MCF 10A (cell line): ENCODE data around the gene MBOAT7. TPM values are rescaled to one million over a fixed set of nuclear protein-coding genes. Genes with fewer than 3 reads are reported as not detected.
A peak's percentile ranks its signal among the peaks of the same experiment; 100 is the strongest.

Experiments
- BruUV-seq: library from RNA; stranded (reverse); fragments of 400-500 nt; replicated peaks from 2 replicates; lab custom pipeline; 2021; lab: Mats Ljungman, UMichigan
- CTCF ChIA-PET: fragments of 300-600 bp; sonication (Branson Sonifier 250); formaldehyde crosslinking; extraction: SDS; loops from one replicate; lab custom pipeline; 2021; ENCODE audit warnings: antibody characterized with exemption, inconsistent platforms; lab: Yijun Ruan, JAX
- POLR2A ChIA-PET: fragments of 300-600, 350-650 bp; sonication (Branson Sonifier 250); formaldehyde crosslinking; extraction: SDS; loops from one replicate; lab custom pipeline; 2020; ENCODE audit warnings: antibody characterized with exemption, inconsistent platforms; lab: Yijun Ruan, JAX
- DNase-seq: peaks from one replicate; pipeline ENCODE4 v3.0.0-alpha.2; 2018; ENCODE audit not compliant: unreplicated experiment
- H3K27ac Mint-ChIP-seq: one replicate; pipeline ENCODE4 v1.8.0; 2022; ENCODE audit warnings: mild to moderate bottlenecking, low read depth, mixed read lengths; ENCODE audit not compliant: unreplicated experiment
- H3K27me3 Mint-ChIP-seq: one replicate; pipeline ENCODE4 v1.8.0; 2022; ENCODE audit warnings: mixed read lengths; ENCODE audit not compliant: insufficient read depth, unreplicated experiment
- H3K36me3 Mint-ChIP-seq: one replicate; pipeline ENCODE4 v1.8.0; 2022; ENCODE audit warnings: mild to moderate bottlenecking, moderate library complexity, mixed read lengths; ENCODE audit not compliant: insufficient read depth, unreplicated experiment
- H3K4me1 Mint-ChIP-seq: one replicate; pipeline ENCODE4 v1.8.0; 2022; ENCODE audit warnings: mixed read lengths; ENCODE audit not compliant: insufficient read depth, unreplicated experiment
- H3K4me3 Mint-ChIP-seq: one replicate; pipeline ENCODE4 v1.8.0; 2022; ENCODE audit warnings: mild to moderate bottlenecking, moderate library complexity, mixed read lengths; ENCODE audit not compliant: unreplicated experiment
- H3K9me3 Mint-ChIP-seq: one replicate; pipeline ENCODE4 v1.8.0; 2022; ENCODE audit warnings: mixed read lengths; ENCODE audit not compliant: unreplicated experiment
- CTCF ChIP-seq: fragments of 200-600 bp; IDR thresholded peaks from one replicate; pipeline ENCODE4 v1.8.0; 2022; ENCODE audit warnings: antibody characterized with exemption, mild to moderate bottlenecking; ENCODE audit not compliant: unreplicated experiment
- intact Hi-C: fragments of 100-400 bp; cut with micrococcal nuclease; formaldehyde crosslinking; loops from 2 replicates; pipeline ENCODE4 v1.14.1; 2022
- total RNA-seq: library from RNA; stranded (reverse); gene quantifications from 2 replicates; pipeline ENCODE4 v1.2.3, GENCODE V29; 2022

The MBOAT7 gene
- total RNA-seq, 1 experiment from 2014 or later, result 43.8 TPM

GRCh38 chr19:54206831-54207177, 17.4 kb upstream of the MBOAT7 start:
- no peak for TF ChIP-seq CTCF
- H3K36me3 Mint-ChIP-seq, result peaks cover 93% of the 10 kb centered on the region
- peak; percentile 26 for DNase-seq
- no TSS peak for BruUV-seq
- H3K4me1 Mint-ChIP-seq, result peaks cover 44% of the 10 kb centered on the region
- POLR2A ChIA-PET, result interaction anchor here (1.0 to 13.2 kb wide), 3 partner anchors 16 to 70 kb away, joined by 5 to 324 read pairs (median 14); partner anchors contain the start of genes LENG1, MBOAT7 and TSEN34
- no peaks in the 10 kb centered on the region for H3K9me3 Mint-ChIP-seq
- CTCF ChIA-PET, result interaction anchor here (1.4 kb wide), 1 partner anchor 25 kb away, joined by 7 read pairs; no protein-coding TSS in a partner anchor
- H3K4me3 Mint-ChIP-seq, result no peak overlapping the region
- H3K27ac Mint-ChIP-seq, result no peak overlapping the region
- H3K27me3 Mint-ChIP-seq, result no peaks in the 10 kb centered on the region
- intact Hi-C loops, result no loop called here

- peak; percentile 46 for DNase-seq
- H3K36me3 Mint-ChIP-seq, result peaks cover 96% of the 10 kb centered on the region
- TF ChIP-seq CTCF, result no peak
- H3K4me3 Mint-ChIP-seq, result no peak overlapping the region
- ChIA-PET CTCF (interaction anchor here (1.2 to 1.4 kb wide), 2 partner anchors 26 to 39 kb away, joined by 6 to 7 read pairs; no protein-coding TSS in a partner anchor), POLR2A (interaction anchor here (0.6 to 13.2 kb wide), 4 partner anchors 15 to 96 kb away, joined by 3 to 324 read pairs (median 10); partner anchors contain the start of genes LENG1, MBOAT7 and TSEN34)
- no TSS peak for BruUV-seq
- no peaks in the 10 kb centered on the region for H3K27me3 Mint-ChIP-seq
- H3K9me3 Mint-ChIP-seq, result no peaks in the 10 kb centered on the region
- intact Hi-C loops, result no loop called here
- no peak overlapping the region for H3K27ac Mint-ChIP-seq
- H3K4me1 Mint-ChIP-seq, result peaks cover 42% of the 10 kb centered on the region
Observed at GRCh38 chr19:54206030-54206830, 16.9 kb upstream of the MBOAT7 start.

- no TSS peak for BruUV-seq
- Mint-ChIP-seq H3K27me3 (no peaks in the 10 kb centered on the region), H3K4me1 (peaks cover 34% of the 10 kb centered on the region), H3K4me3 (peak overlapping the region; percentile 91), H3K27ac (peak overlapping the region; percentile 64), H3K9me3 (no peaks in the 10 kb centered on the region), H3K36me3 (peaks cover 95% of the 10 kb centered on the region)
- no peak for DNase-seq
- intact Hi-C loops, result loop anchor here (5.0 kb wide), 2 partner anchors 43 to 338 kb away; partner anchors contain the start of gene MYADM
- TF ChIP-seq CTCF, result no peak
- POLR2A ChIA-PET, result interaction anchor here (0.6 to 13.2 kb wide), 5 partner anchors 14 to 46 kb away, joined by 3 to 324 read pairs (median 3); partner anchors contain the start of genes LENG1, MBOAT7 and TSEN34
- CTCF ChIA-PET, result interaction anchor here (0.6 to 1.2 kb wide), 5 partner anchors 26 to 92 kb away, joined by 3 to 6 read pairs (median 4); no protein-coding TSS in a partner anchor
Observed at GRCh38 chr19:54204767-54205468, 15.5 kb upstream of the MBOAT7 start.
